ENCODE measurements around the gene EPB41L5. TPM values are rescaled to one million over a fixed set of nuclear protein-coding genes. Genes with fewer than 3 reads are reported as not detected.

The EPB41L5 gene
- total and polyA plus RNA-seq, 9 donors = 9.3 to 39.5 (median 27.1) TPM

GRCh38 chr2:120219291-120219690 is 206.4 kb downstream of the EPB41L5 start:
- Histone ChIP-seq H3K27me3 (no peaks in the 10 kb centered on the region), H3K4me1 (ENCODE audit: insufficient read depth) (peaks cover 6% of the 10 kb centered on the region), H3K9me3 (no peaks in the 10 kb centered on the region), H3K27ac (no peak overlapping the region), H3K4me3 (no peak overlapping the region), H3K36me3 (no peaks in the 10 kb centered on the region)
- no peak for DNase-seq
- TF ChIP-seq EP300 (IDR thresholded peaks at IDR 0.05) (no peak), CTCF (IDR thresholded peaks at IDR 0.05) (no peak), POLR2A (IDR thresholded peaks at IDR 0.05) (no peak)
- intact Hi-C loops (cut with DNase I) = no loop called here
- WGBS, 3 donors = 96 to 97% (median 96%) methylated on average over 5 of the region's 5 CpGs

GRCh38 chr2:120219766-120220165 is 206.9 kb downstream of the EPB41L5 start:
- TF ChIP-seq EP300 (IDR thresholded peaks at IDR 0.05) (no peak), POLR2A (IDR thresholded peaks at IDR 0.05) (no peak), CTCF (IDR thresholded peaks at IDR 0.05) (no peak)
- Histone ChIP-seq H3K4me3 (no peak overlapping the region), H3K9me3 (no peaks in the 10 kb centered on the region), H3K4me1 (ENCODE audit: insufficient read depth) (peaks cover 6% of the 10 kb centered on the region), H3K27ac (no peak overlapping the region), H3K27me3 (no peaks in the 10 kb centered on the region), H3K36me3 (no peaks in the 10 kb centered on the region)
- 94 to 96% (median 95%) methylated on average over 5 of the region's 5 CpGs for WGBS, 3 donors
- DNase-seq = no peak
- intact Hi-C loops (cut with DNase I) = no loop called here

DNA sequence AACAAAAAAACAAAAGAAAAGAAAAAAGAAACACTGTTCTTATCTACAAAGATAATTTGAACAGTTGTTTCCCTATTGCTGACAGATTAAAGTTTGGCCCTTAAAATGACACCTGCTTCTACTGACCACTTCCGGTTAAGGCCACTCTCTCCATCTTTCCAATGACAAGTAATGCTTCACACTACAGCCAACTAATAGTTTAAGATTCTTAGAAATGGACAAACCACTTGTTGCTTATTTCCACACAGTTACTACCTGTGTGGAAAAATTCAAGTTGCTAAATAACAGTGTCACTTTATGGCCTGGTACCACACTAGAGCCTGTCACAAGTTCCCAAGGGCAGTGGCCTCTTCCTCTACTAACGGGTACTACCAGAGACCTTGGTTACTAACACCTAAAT is 207.9 kb downstream of the EPB41L5 start:
- H3K36me3 ChIP-seq = no peaks in the 10 kb centered on the region
- H3K27me3 ChIP-seq = no peaks in the 10 kb centered on the region
- no peak overlapping the region for H3K27ac ChIP-seq
- 84 to 91% (median 85%) methylated on average over 2 of the region's 2 CpGs for WGBS, 3 donors
- intact Hi-C loops (cut with DNase I) = no loop called here
- H3K4me3 ChIP-seq = no peak overlapping the region
- DNase-seq = no peak
- no peak for TF ChIP-seq CTCF (IDR thresholded peaks at IDR 0.05)
- no peaks in the 10 kb centered on the region for H3K9me3 ChIP-seq
- H3K4me1 ChIP-seq (ENCODE audit: insufficient read depth) = peaks cover 6% of the 10 kb centered on the region

- no peaks in the 10 kb centered on the region for H3K27me3 ChIP-seq
- intact Hi-C loops (cut with DNase I) = no loop called here
- no peak overlapping the region for H3K4me3 ChIP-seq
- TF ChIP-seq POLR2A (IDR thresholded peaks at IDR 0.05) = no peak
- no peak for TF ChIP-seq CTCF (IDR thresholded peaks at IDR 0.05)
- no peak for TF ChIP-seq EP300 (IDR thresholded peaks at IDR 0.05)
- 94 to 98% (median 96%) methylated on average over 8 of the region's 8 CpGs for WGBS, 3 donors
- H3K9me3 ChIP-seq = no peaks in the 10 kb centered on the region
- H3K27ac ChIP-seq = no peak overlapping the region
- H3K36me3 ChIP-seq = no peaks in the 10 kb centered on the region
- H3K4me1 ChIP-seq (ENCODE audit: insufficient read depth) = peaks cover 6% of the 10 kb centered on the region
- DNase-seq = no peak
Measured at GRCh38 chr2:120221616-120222015, 208.7 kb downstream of the EPB41L5 start.

Data from ovary (tissue), 9 donors.